Heart left ventricle (tissue), 16 donors: ENCODE data around the gene PMPCB. TPM values are rescaled to one million over a fixed set of nuclear protein-coding genes. Genes with fewer than 3 reads are reported as not detected.

Experiments
- ATAC-seq, 4 donors: fragments of 200-7000 bp; cut with Tn5 transposase; one replicate each; pipeline ENCODE4 v1.9.1; 2020 to 2022; ENCODE audit warnings: moderate library complexity in 4 of 4, mild to moderate bottlenecking in 3 of 4, moderate number of reproducible peaks in 1 of 4
- DNase-seq, 5 donors: peaks; one replicate each; pipeline ENCODE4 v3.0.0-alpha.2; 2020
- H3K27ac ChIP-seq, 12 donors: fragments of 200-600 bp; sonication (generic) in 4 of 12; one replicate each; pipeline versions ENCODE4 v1.5.0 to v1.8.0; 2016 to 2022; ENCODE audit warnings: mild to moderate bottlenecking in 2 of 12
- H3K27me3 ChIP-seq, 9 donors: fragments of 200-600 bp; sonication (generic) in 2 of 9; one replicate each; pipeline versions ENCODE4 v1.5.1 to v1.8.0; 2016 to 2022; ENCODE audit warnings: mild to moderate bottlenecking in 3 of 9
- H3K36me3 ChIP-seq, 9 donors: fragments of 200-600 bp; sonication (generic) in 2 of 9; one replicate each; pipeline versions ENCODE4 v1.5.0 to v1.8.0; 2018 to 2022; ENCODE audit warnings: mild to moderate bottlenecking in 2 of 9
- H3K4me1 ChIP-seq, 12 donors: fragments of 200-600 bp; sonication (generic) in 4 of 12; one replicate each; pipeline versions ENCODE4 v1.5.0 to v1.8.0; 2016 to 2022; ENCODE audit warnings: mild to moderate bottlenecking in 3 of 12
- H3K4me3 ChIP-seq, 12 donors: fragments of 200-600 bp; sonication (generic) in 4 of 12; one replicate each; pipeline versions ENCODE4 v1.5.0 to v1.8.0; 2017 to 2022; ENCODE audit warnings: mild to moderate bottlenecking in 9 of 12, moderate library complexity in 4 of 12
- H3K9me3 ChIP-seq, 12 donors: fragments of 200-600 bp; sonication (generic) in 4 of 12; one replicate each; pipeline versions ENCODE4 v1.5.0 to v1.8.0; 2016 to 2022; ENCODE audit warnings: mild to moderate bottlenecking in 1 of 12
- CTCF ChIP-seq, 12 donors: fragments of 200-600 bp; sonication (generic) in 4 of 12; IDR thresholded peaks; one replicate each; pipeline versions ENCODE4 v1.5.0 to v1.8.0; 2018 to 2022; ENCODE audit warnings: antibody characterized with exemption in 12 of 12, mild to moderate bottlenecking in 5 of 12
- POLR2A ChIP-seq, 2 donors: fragments of 450-650 bp; IDR thresholded peaks; one replicate each; pipeline ENCODE4 v1.6.1; 2017; ENCODE audit warnings: antibody characterized with exemption in 2 of 2, mild to moderate bottlenecking in 2 of 2, moderate library complexity in 2 of 2
- WGBS, 4 donors: extraction: QIAGEN DNeasy Blood & Tissue Kit in 2 of 4; methylation state at CpG; one replicate each; pipeline versions ENCODE4 v1.1.5 to v1.1.7; 2013 to 2018; 5-methylcytosine and 5-hydroxymethylcytosine counted together
- intact Hi-C, 10 donors: fragments of 100-400 bp; cut with DNase I; formaldehyde crosslinking; loops; one replicate each; pipeline versions ENCODE4 v1.11.1 to v1.14.2; 2022
- polyA plus RNA-seq, 2 donors: library from polyadenylated mRNA; stranded (reverse); fragments of 200-250 nt; gene quantifications; one replicate each; pipeline ENCODE4 v1.2.3, GENCODE V29; 2013
- total RNA-seq, 9 donors: library from RNA; depleted of rRNA in 2 of 9; stranded (reverse); fragments of >200 nt in 2 of 9; fragmentation: NEBNext Ultra II Directional in 3 of 9; extraction: Animal tissue kit (Norgen Biotek cat#: 25700) in 3 of 9; gene quantifications; one replicate each; pipeline versions ENCODE4 v1.1.0 to v1.2.4, GENCODE V29; 2016 to 2023
- donor health status: ischemic (EF 13 %, LVEDD 7.1; RV severe dilation, severe dysfunction).
- donor health status: healthy with polysubstance abuse.
- donor health status: DM: no; HTN: yes; CAD: no.
- donor health status: DM: no; HTN: no; CAD: no.
- donor health status: ischemic (EF 25% LVEDD 6.9; RV normal size, moderate dysfunction).
- donor health status: ischemic (EF 25% LVEDD 5.7; RV mildly dilated, moderate dysfunction).
- donor health status: healthy.
- donor health status: DM: yes; HTN: yes; CAD: no.
- donor health status: ischemic (EF 35%, LVEDD 5.7; RV mildly dilated, moderate dysfunction).
- donor health status: nonischemic (EF 11% LVEDD 7.7; RV severe dilation, severe dysfunction).
- donor health status: DM: yes; HTN: yes; CAD: no.
- donor health status: PGD.
- donor health status: ischemic (EF 29% LVEDD 5.4; RV normal size, mild dysfunction).
- donor health status: nonischemic (EF 23%, LVEDD 6.1; RV moderate dilation, normal function).

The PMPCB gene
- total and polyA plus RNA-seq, 11 donors, result 57.4 to 95.7 (median 72.7) TPM

GRCh38 chr7:103314852-103315251, 17.6 kb downstream of the PMPCB start:
- DNase-seq (no peak), ATAC-seq (no peak)
- WGBS, 4 donors, result 87 to 91% (median 89%) methylated on average over 2 of the region's 2 CpGs
- Histone ChIP-seq H3K4me3 (no peak overlapping the region), H3K27ac (no peak overlapping the region), H3K36me3 (peaks cover 0 to 100% (median 100%) of the 10 kb centered on the region in 9 donors), H3K27me3 (no peaks in the 10 kb centered on the region), H3K9me3 (no peaks in the 10 kb centered on the region), H3K4me1 (peaks cover 0 to 6% (median 0%) of the 10 kb centered on the region in 12 donors)
- TF ChIP-seq CTCF (IDR thresholded peaks at IDR 0.05) (no peak), POLR2A (IDR thresholded peaks at IDR 0.05) (no peak)
- intact Hi-C loops, result loop anchor here in 1 of 10 donors (5.0 kb wide), 1 partner anchor 52 kb away; no protein-coding TSS in a partner anchor

DNA sequence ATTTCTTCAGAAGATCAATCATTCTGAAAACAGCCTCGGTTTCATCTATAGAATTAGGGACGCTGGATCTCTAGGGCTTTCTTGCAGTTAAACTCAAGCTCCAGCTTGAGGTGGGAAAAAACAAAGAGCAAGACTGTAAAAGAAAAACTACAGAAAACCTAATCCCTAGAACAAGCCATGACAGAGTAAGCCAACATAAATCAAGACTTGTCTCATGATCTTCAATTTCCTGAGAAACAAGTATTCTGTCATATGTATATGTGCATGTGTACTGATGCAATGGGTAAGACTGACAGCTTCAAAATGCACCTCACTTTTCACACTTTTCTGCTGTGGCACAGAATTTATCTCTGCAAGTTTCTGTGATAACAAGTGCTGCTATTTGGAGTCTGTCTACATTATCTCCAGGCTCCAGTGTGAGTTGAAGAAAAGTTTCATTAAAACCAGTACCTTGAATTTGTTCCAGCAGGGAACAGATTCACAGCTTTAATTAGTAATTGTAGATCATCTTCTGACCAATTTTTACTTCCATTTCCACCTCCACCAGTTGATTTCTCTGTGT, 19.2 kb downstream of the PMPCB start:
- no peak for ATAC-seq
- H3K36me3 ChIP-seq, result peaks cover 0 to 100% (median 100%) of the 10 kb centered on the region in 9 donors
- TF ChIP-seq CTCF (IDR thresholded peaks at IDR 0.05) (no peak), POLR2A (IDR thresholded peaks at IDR 0.05) (no peak)
- H3K9me3 ChIP-seq, result no peaks in the 10 kb centered on the region
- H3K27ac ChIP-seq, result no peak overlapping the region
- 82 to 95% (median 92%) methylated on average over 2 of the region's 2 CpGs for WGBS, 4 donors
- no peak for DNase-seq
- no peak overlapping the region for H3K4me3 ChIP-seq
- H3K27me3 ChIP-seq, result no peaks in the 10 kb centered on the region
- peaks cover 0 to 6% (median 0%) of the 10 kb centered on the region in 12 donors for H3K4me1 ChIP-seq
- intact Hi-C loops, result no loop called here

- Histone ChIP-seq H3K36me3 (peaks cover 0 to 100% (median 100%) of the 10 kb centered on the region in 9 donors), H3K27me3 (no peaks in the 10 kb centered on the region), H3K27ac (no peak overlapping the region), H3K4me3 (no peak overlapping the region), H3K4me1 (peaks cover 0 to 6% (median 0%) of the 10 kb centered on the region in 12 donors), H3K9me3 (no peaks in the 10 kb centered on the region)
- peak in 1 of 4 donors; percentile 39 for ATAC-seq
- DNase-seq, result no peak
- intact Hi-C loops, result no loop called here
- TF ChIP-seq CTCF (IDR thresholded peaks at IDR 0.05), result no peak
- TF ChIP-seq POLR2A (IDR thresholded peaks at IDR 0.05), result no peak
Measured at GRCh38 chr7:103317009-103317408, 19.8 kb downstream of the PMPCB start.

- Histone ChIP-seq H3K27ac (no peak overlapping the region), H3K36me3 (peaks cover 0 to 96% (median 82%) of the 10 kb centered on the region in 9 donors), H3K4me3 (no peak overlapping the region), H3K9me3 (no peaks in the 10 kb centered on the region), H3K4me1 (no peaks in the 10 kb centered on the region), H3K27me3 (no peaks in the 10 kb centered on the region)
- ATAC-seq, result no peak
- no peak for DNase-seq
- intact Hi-C loops, result no loop called here
- 91 to 95% (median 94%) methylated on average over 8 of the region's 8 CpGs for WGBS, 4 donors
- TF ChIP-seq CTCF (IDR thresholded peaks at IDR 0.05) (no peak), POLR2A (IDR thresholded peaks at IDR 0.05) (no peak)
Measured at GRCh38 chr7:103325744-103326143, 28.5 kb downstream of the PMPCB start.
